ENCODE measurements around the gene PAX5. TPM values are rescaled to one million over a fixed set of nuclear protein-coding genes. Genes with fewer than 3 reads are reported as not detected.

PAX5 gene
- total RNA-seq, 1 experiment from 2014 or later: 0.39 TPM

GRCh38 chr9:37042421-37042820 is 8.4 kb upstream of the PAX5 start:
- peaks cover 20% of the 10 kb centered on the region for H3K27me3 ChIP-seq (ENCODE audit: insufficient read depth, low read length)
- H3K27me3 Mint-ChIP-seq (ENCODE audit: low read depth): peaks cover 91% of the 10 kb centered on the region
- H2BK120ac ChIP-seq (ENCODE audit: low read depth, low read length, poor library complexity, severe bottlenecking): no peak overlapping the region

More at GRCh38 chr9:37042421-37042820, 8.4 kb upstream of the PAX5 start:
- no peaks in the 10 kb centered on the region for H3K9me3 Mint-ChIP-seq
- H3K27ac ChIP-seq (ENCODE audit: insufficient read length, low read depth, low read length): no peak overlapping the region
- H3K9me3 ChIP-seq (ENCODE audit: control insufficient read depth, low read depth, low read length): no peaks in the 10 kb centered on the region
- H3K4me3 Mint-ChIP-seq: no peak overlapping the region
- no peak overlapping the region for H2BK20ac ChIP-seq (ENCODE audit: low read depth, low read length, poor library complexity, severe bottlenecking)
- H2BK15ac ChIP-seq (ENCODE audit: low read depth, low read length): no peak overlapping the region
- no peak overlapping the region for H4K5ac ChIP-seq (ENCODE audit: insufficient read length, low read depth, low read length)
- H3K23me2 ChIP-seq (ENCODE audit: insufficient read length, low read depth, low read length, poor library complexity, severe bottlenecking): peaks cover 2% of the 10 kb centered on the region
- H3K18ac ChIP-seq (ENCODE audit: insufficient read length, low read depth, low read length): no peak overlapping the region
- DNase-seq: no peak
- WGBS (ENCODE audit: extremely low coverage, insufficient read length, low lambda C conversion rate): no CpG with 5 or more reads among the region's 3 CpGs
- no peaks in the 10 kb centered on the region for H4K20me1 ChIP-seq (ENCODE audit: control insufficient read depth, insufficient read depth, insufficient read length)
- no peak overlapping the region for H3K4me2 ChIP-seq (ENCODE audit: insufficient read depth, insufficient read length, low read length)
- no peak overlapping the region for H3K27ac Mint-ChIP-seq
- no peak for TF ChIP-seq CTCF (conservative IDR thresholded peaks at IDR 0.05)
- H3K4ac ChIP-seq (ENCODE audit: low read depth, low read length): no peak overlapping the region
- H3K4me1 ChIP-seq (ENCODE audit: insufficient read depth, low read length): peaks cover 2% of the 10 kb centered on the region; the same call in 1 of the 2 replicates
- H4K8ac ChIP-seq (replicated peaks; ENCODE audit: insufficient read length, low read depth, low read length): no peak overlapping the region
- H2AK5ac ChIP-seq (ENCODE audit: insufficient read length, low read length): no peak overlapping the region
- H3K56ac ChIP-seq (ENCODE audit: insufficient read length, low read depth, low read length): no peak overlapping the region
- no peak overlapping the region for H3K9ac ChIP-seq (ENCODE audit: extremely low read depth, insufficient read length, low read length)
- peaks cover 25 to 41% of the 10 kb centered on the region in 2 experiments for H3K4me1 Mint-ChIP-seq
- H3K79me2 ChIP-seq (ENCODE audit: insufficient read depth, low read length): no peaks in the 10 kb centered on the region
- H4K91ac ChIP-seq (ENCODE audit: insufficient read length, low read depth, low read length): no peak overlapping the region
- 0 out of 7 replicates have a peak, but pooled peaks cover 0 to 2% (median 0%) of the 10 kb centered on the region in 3 experiments for H3K36me3 Mint-ChIP-seq (ENCODE audit: insufficient read depth in 1 of 3, low read depth in 3 of 3)
- H3K79me1 ChIP-seq (ENCODE audit: insufficient read depth, low read depth, low read length, poor library complexity, severe bottlenecking): no peaks in the 10 kb centered on the region
- no peak overlapping the region for H3T11ph ChIP-seq (ENCODE audit: low read length)
- H3K23ac ChIP-seq (ENCODE audit: insufficient read length, low read depth, low read length): no peak overlapping the region
- H3K14ac ChIP-seq (ENCODE audit: insufficient read depth, low read length): no peak overlapping the region
- no peak overlapping the region for H2BK12ac ChIP-seq (ENCODE audit: insufficient read length, low read depth, low read length)
- H2AFZ ChIP-seq (ENCODE audit: low read length): no peak overlapping the region
- H2BK5ac ChIP-seq (ENCODE audit: insufficient read length, low read length): no peak overlapping the region
